Endometrium (tissue), 2 donors: ENCODE measurements around the gene CPM.

Source experiments
- FAIRE-seq: peaks from 2 replicates; lab custom pipeline; 2012; peaks lifted over from hg19 to GRCh38; lab: Jason Lieb, UNC
- donor health status: control.
- donor health status: control.

CPM gene

GRCh38 chr12:68932961-68933893 is at the start of gene CPM:
TSS of gene CPM (minus strand) at chr12:68933171. CDS start at chr12:68932837, 334 bp downstream.
- FAIRE-seq, result no peak

GRCh38 chr12:68981516-68981915 is 48.5 kb upstream of the CPM start:
- FAIRE-seq, result no peak

- FAIRE-seq, result no peak
These were observed 47.7 kb upstream of the CPM start for GRCh38 chr12:68980476-68981212.

- no peak for FAIRE-seq
These were observed 45.7 kb upstream of the CPM start for GRCh38 chr12:68978678-68979077.

- FAIRE-seq, result no peak
These were observed 45.1 kb upstream of the CPM start for GRCh38 chr12:68977909-68978610.

GRCh38 chr12:68977335-68977734 is 44.4 kb upstream of the CPM start:
- FAIRE-seq, result no peak

GRCh38 chr12:68976395-68976841 is 43.4 kb upstream of the CPM start:
- FAIRE-seq, result no peak

GRCh38 chr12:68975811-68976210 is 42.8 kb upstream of the CPM start:
- FAIRE-seq, result no peak

GRCh38 chr12:68972595-68972994 is 39.6 kb upstream of the CPM start:
- no peak for FAIRE-seq

- no peak for FAIRE-seq
These were observed 38.4 kb upstream of the CPM start for GRCh38 chr12:68971404-68971803.

- FAIRE-seq, result no peak
These were observed 38.0 kb upstream of the CPM start for GRCh38 chr12:68970951-68971350.

GRCh38 chr12:68970306-68970705 is 37.3 kb upstream of the CPM start:
- no peak for FAIRE-seq

GRCh38 chr12:68967046-68967445 is 34.1 kb upstream of the CPM start:
- FAIRE-seq, result no peak

- no peak for FAIRE-seq
These were observed 31.1 kb upstream of the CPM start for GRCh38 chr12:68963856-68964745.

GRCh38 chr12:68962877-68963855 is 30.2 kb upstream of the CPM start:
- no peak for FAIRE-seq

- FAIRE-seq, result no peak
These were observed 27.0 kb upstream of the CPM start for GRCh38 chr12:68959891-68960464.

- no peak for FAIRE-seq
These were observed 26.3 kb upstream of the CPM start for GRCh38 chr12:68959143-68959858.

GRCh38 chr12:68958322-68958721 is 25.4 kb upstream of the CPM start:
- no peak for FAIRE-seq

- no peak for FAIRE-seq
These were observed 24.3 kb upstream of the CPM start for GRCh38 chr12:68957273-68957672.
